SU-DHL-6 (cell line): ENCODE data around the gene TMEM151A.
"Not testable (repeated sequence)": the region's sequence is repeated elsewhere in the genome, so short reads cannot be mapped to it uniquely, and the experiment has no call there.

Experiments
- CTCF ChIP-seq: fragments of 200-600 bp; sonication (generic); IDR thresholded peaks from one replicate; pipeline ENCODE4 v1.5.1; 2017; ENCODE audit warnings: antibody characterized with exemption, mild to moderate bottlenecking, low read length, moderate library complexity; ENCODE audit not compliant: insufficient read depth, poor library complexity, severe bottlenecking
- EZH2phosphoT487 ChIP-seq: fragments of 200-600 bp; sonication (generic), shearing (Covaris generic); conservative IDR thresholded peaks from 2 replicates; pipeline ENCODE4 v1.6.1; 2018; ENCODE audit warnings: mild to moderate bottlenecking, antibody characterized with exemption, low read length, moderate library complexity, mixed read lengths

GRCh38 chr11:66310803-66311440 lies 19.2 kb downstream of the TMEM151A start:
- TF ChIP-seq CTCF, EZH2phosphoT487: not testable (repeated sequence)
